ENCODE measurements around the gene ZFAND4. TPM values are rescaled to one million over a fixed set of nuclear protein-coding genes. Genes with fewer than 3 reads are reported as not detected.

The ZFAND4 gene
- total RNA-seq, 1 donor from 2014 or later: 18.7 TPM

DNA sequence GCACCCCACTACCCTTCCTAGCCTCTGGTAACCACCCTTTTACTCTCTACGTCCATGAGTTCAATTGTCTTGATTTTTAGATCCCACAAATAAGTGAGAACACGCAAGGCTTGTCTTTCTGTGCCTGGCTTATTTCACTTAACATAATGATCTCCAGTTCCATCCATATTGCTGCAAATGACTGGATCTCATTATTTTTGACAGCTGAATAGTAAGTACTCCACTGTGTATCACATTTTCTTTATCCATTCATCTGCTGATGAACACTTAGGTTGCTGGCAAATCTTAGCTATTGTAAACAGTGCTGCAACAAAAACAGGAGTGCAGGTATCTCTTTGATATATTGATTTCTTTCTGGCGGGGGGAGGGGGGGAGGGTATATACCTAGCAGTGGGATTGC lies 106.2 kb downstream of the ZFAND4 start:
- ATAC-seq (no peak), DNase-seq (no peak)
- no peaks in the 10 kb centered on the region for H3K9me3 ChIP-seq
- H3K36me3 ChIP-seq: no peaks in the 10 kb centered on the region
- H3K4me3 ChIP-seq: no peak overlapping the region
- TF ChIP-seq, protein P1, sequence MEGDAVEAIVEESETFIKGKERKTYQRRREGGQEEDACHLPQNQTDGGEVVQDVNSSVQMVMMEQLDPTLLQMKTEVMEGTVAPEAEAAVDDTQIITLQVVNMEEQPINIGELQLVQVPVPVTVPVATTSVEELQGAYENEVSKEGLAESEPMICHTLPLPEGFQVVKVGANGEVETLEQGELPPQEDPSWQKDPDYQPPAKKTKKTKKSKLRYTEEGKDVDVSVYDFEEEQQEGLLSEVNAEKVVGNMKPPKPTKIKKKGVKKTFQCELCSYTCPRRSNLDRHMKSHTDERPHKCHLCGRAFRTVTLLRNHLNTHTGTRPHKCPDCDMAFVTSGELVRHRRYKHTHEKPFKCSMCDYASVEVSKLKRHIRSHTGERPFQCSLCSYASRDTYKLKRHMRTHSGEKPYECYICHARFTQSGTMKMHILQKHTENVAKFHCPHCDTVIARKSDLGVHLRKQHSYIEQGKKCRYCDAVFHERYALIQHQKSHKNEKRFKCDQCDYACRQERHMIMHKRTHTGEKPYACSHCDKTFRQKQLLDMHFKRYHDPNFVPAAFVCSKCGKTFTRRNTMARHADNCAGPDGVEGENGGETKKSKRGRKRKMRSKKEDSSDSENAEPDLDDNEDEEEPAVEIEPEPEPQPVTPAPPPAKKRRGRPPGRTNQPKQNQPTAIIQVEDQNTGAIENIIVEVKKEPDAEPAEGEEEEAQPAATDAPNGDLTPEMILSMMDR (IDR thresholded peaks at IDR 0.05): no peak
- intact Hi-C loops (cut with DNase I): no loop called here
- no peaks in the 10 kb centered on the region for H3K4me1 ChIP-seq
- no peak overlapping the region for H3K27ac ChIP-seq
- H3K27me3 ChIP-seq: no peaks in the 10 kb centered on the region

Other genes with a start within 250 kb of the ZFAND4 start
- gene WASHC2C, start 54.5 kb upstream of the ZFAND4 start, total RNA-seq: 62.0 TPM
- gene AGAP4, start 174.7 kb upstream of the ZFAND4 start, total RNA-seq: 22.1 TPM